Measurements from ENCODE around the gene MIER2. TPM values are rescaled to one million over a fixed set of nuclear protein-coding genes. Genes with fewer than 3 reads are reported as not detected.

Gene MIER2
- polyA plus RNA-seq, 3 donors: 3.6 to 21.9 (median 6.9) TPM

GRCh38 chr19:279231-279630 is 65.4 kb downstream of the MIER2 start:
- 96% methylated on average over 5 of the region's 8 CpGs for WGBS (ENCODE audit: insufficient coverage)
- Mint-ChIP-seq H3K4me1 (no peaks in the 10 kb centered on the region), H3K4me3 (no peak overlapping the region), H3K36me3 (no peaks in the 10 kb centered on the region), H3K27ac (no peak overlapping the region), H3K9me3 (peaks cover 0 to 1% (median 0%) of the 10 kb centered on the region in 7 donors), H3K27me3 (ENCODE audit: low read depth in 3 of 3) (peaks cover 16 to 36% (median 16%) of the 10 kb centered on the region in 3 donors)
- Histone ChIP-seq H3K9me3 (replicated peaks in 1 of 2; ENCODE audit: control insufficient read depth in 1 of 2, insufficient read depth in 1 of 2, low read length in 2 of 2) (no peaks in the 10 kb centered on the region), H2AFZ (ENCODE audit: insufficient read depth, low read depth, low read length, poor library complexity, severe bottlenecking) (no peak overlapping the region), H3K4me1 (ENCODE audit: control insufficient read depth in 1 of 2, insufficient read depth in 2 of 2, low read length in 2 of 2) (no peaks in the 10 kb centered on the region), H3K4me2 (replicated peaks; ENCODE audit: extremely low read depth, low read length, poor library complexity, severe bottlenecking) (no peak overlapping the region), H3K27ac (ENCODE audit: low read depth in 1 of 2, low read length in 2 of 2) (no peak overlapping the region), H3K9ac (ENCODE audit: insufficient read depth, low read length, poor library complexity, severe bottlenecking) (no peak overlapping the region), H3K27me3 (ENCODE audit: control insufficient read depth in 2 of 2, insufficient read depth in 2 of 2, low read length in 2 of 2) (peaks cover 0 to 7% of the 10 kb centered on the region in 2 donors), H3K79me2 (ENCODE audit: insufficient read depth, low read length) (no peaks in the 10 kb centered on the region), H3K4me3 (replicated peaks in 1 of 3; ENCODE audit: low read depth in 2 of 3, low read length in 3 of 3) (no peak overlapping the region), H4K20me1 (ENCODE audit: insufficient read depth, low read length) (no peaks in the 10 kb centered on the region), H3K36me3 (replicated peaks in 1 of 2; ENCODE audit: control insufficient read depth in 1 of 2, insufficient read depth in 2 of 2, low read length in 2 of 2) (no peaks in the 10 kb centered on the region)
- intact Hi-C loops (cut with micrococcal nuclease): no loop called here
- DNase-seq: no peak
- no peak for TF ChIP-seq CTCF (IDR thresholded peaks at IDR 0.05)

- no peaks in the 10 kb centered on the region for H4K20me1 ChIP-seq (ENCODE audit: insufficient read depth, low read length)
- H2AFZ ChIP-seq (ENCODE audit: insufficient read depth, low read depth, low read length, poor library complexity, severe bottlenecking): no peak overlapping the region
- no peak for DNase-seq
- peaks cover 0 to 7% of the 10 kb centered on the region in 2 donors for H3K27me3 ChIP-seq (ENCODE audit: control insufficient read depth in 2 of 2, insufficient read depth in 2 of 2, low read length in 2 of 2)
- H3K27ac ChIP-seq (ENCODE audit: low read depth in 1 of 2, low read length in 2 of 2): no peak overlapping the region
- no peak overlapping the region for H3K4me3 ChIP-seq (replicated peaks in 1 of 3; ENCODE audit: low read depth in 2 of 3, low read length in 3 of 3)
- no peaks in the 10 kb centered on the region for H3K36me3 ChIP-seq (replicated peaks in 1 of 2; ENCODE audit: control insufficient read depth in 1 of 2, insufficient read depth in 2 of 2, low read length in 2 of 2)
- H3K9me3 ChIP-seq (replicated peaks in 1 of 2; ENCODE audit: control insufficient read depth in 1 of 2, insufficient read depth in 1 of 2, low read length in 2 of 2): no peaks in the 10 kb centered on the region
- no peaks in the 10 kb centered on the region for H3K79me2 ChIP-seq (ENCODE audit: insufficient read depth, low read length)
- no peaks in the 10 kb centered on the region for H3K4me1 ChIP-seq (ENCODE audit: control insufficient read depth in 1 of 2, insufficient read depth in 2 of 2, low read length in 2 of 2)
- Mint-ChIP-seq H3K9me3 (peaks cover 0 to 1% (median 0%) of the 10 kb centered on the region in 7 donors), H3K36me3 (no peaks in the 10 kb centered on the region), H3K4me1 (no peaks in the 10 kb centered on the region), H3K27me3 (ENCODE audit: low read depth in 3 of 3) (peaks cover 12 to 37% (median 16%) of the 10 kb centered on the region in 3 donors), H3K27ac (no peak overlapping the region), H3K4me3 (peak overlapping the region in 1 of 2 donors; percentile 5)
- 55% methylated on average over 14 of the region's 21 CpGs for WGBS (ENCODE audit: insufficient coverage)
- intact Hi-C loops (cut with micrococcal nuclease): no loop called here
- no peak overlapping the region for H3K4me2 ChIP-seq (replicated peaks; ENCODE audit: extremely low read depth, low read length, poor library complexity, severe bottlenecking)
- no peak overlapping the region for H3K9ac ChIP-seq (ENCODE audit: insufficient read depth, low read length, poor library complexity, severe bottlenecking)
- TF ChIP-seq CTCF (IDR thresholded peaks at IDR 0.05): no peak
Measured at GRCh38 chr19:277581-278165, 66.9 kb downstream of the MIER2 start.

Measured in CD14-positive monocyte (primary cell).